ENCODE data around the gene SIPA1.

DNA sequence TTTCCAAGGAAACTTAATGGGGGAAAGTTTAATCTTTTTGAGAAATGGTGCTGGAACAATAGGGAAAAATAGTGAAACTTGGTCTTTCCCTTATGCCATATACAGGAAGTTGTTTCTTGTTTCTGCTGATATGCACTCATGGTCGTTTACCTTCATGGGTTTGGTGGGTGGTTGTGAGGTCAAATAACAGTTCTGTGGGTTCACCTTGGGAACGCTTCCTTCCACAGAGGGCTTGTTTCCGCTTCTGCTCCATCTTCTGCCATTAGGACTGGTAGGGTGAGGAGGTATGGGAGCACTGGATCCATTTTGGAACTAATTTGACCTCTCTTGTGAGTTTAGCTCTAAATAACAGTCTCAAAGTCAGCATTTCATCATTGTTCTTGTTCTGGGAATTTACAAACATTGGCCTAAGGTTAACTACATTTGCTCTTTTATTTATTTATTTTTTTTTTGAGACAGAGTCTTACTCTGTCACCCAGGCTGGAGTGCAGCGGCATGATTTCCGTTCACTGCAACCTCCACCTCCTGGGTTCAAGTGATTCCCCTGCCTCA is 42.4 kb downstream of the SIPA1 start:
- TF ChIP-seq, protein P1, sequence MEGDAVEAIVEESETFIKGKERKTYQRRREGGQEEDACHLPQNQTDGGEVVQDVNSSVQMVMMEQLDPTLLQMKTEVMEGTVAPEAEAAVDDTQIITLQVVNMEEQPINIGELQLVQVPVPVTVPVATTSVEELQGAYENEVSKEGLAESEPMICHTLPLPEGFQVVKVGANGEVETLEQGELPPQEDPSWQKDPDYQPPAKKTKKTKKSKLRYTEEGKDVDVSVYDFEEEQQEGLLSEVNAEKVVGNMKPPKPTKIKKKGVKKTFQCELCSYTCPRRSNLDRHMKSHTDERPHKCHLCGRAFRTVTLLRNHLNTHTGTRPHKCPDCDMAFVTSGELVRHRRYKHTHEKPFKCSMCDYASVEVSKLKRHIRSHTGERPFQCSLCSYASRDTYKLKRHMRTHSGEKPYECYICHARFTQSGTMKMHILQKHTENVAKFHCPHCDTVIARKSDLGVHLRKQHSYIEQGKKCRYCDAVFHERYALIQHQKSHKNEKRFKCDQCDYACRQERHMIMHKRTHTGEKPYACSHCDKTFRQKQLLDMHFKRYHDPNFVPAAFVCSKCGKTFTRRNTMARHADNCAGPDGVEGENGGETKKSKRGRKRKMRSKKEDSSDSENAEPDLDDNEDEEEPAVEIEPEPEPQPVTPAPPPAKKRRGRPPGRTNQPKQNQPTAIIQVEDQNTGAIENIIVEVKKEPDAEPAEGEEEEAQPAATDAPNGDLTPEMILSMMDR (IDR thresholded peaks at IDR 0.05), result no peak
- TF ChIP-seq POLR2A (IDR thresholded peaks at IDR 0.05), result no peak

All from Peyer's patch (tissue), 4 donors.